NCI-H2171 treated with DMSO at 0.1 percent for 48 hours (cell line): ENCODE results near the gene HSD3B1.
"Not testable (repeated sequence)": the region's sequence is repeated elsewhere in the genome, so short reads cannot be mapped to it uniquely, and the experiment has no call there.

Source experiments
- DNase-seq: peaks from one replicate; lab custom pipeline; 2025; lab: John Stamatoyannopoulos, UW

The HSD3B1 gene

GRCh38 chr1:119490925-119491324, 16.1 kb upstream of the HSD3B1 start:
- no peak for DNase-seq

- DNase-seq: no peak
Measured at GRCh38 chr1:119492763-119493162, 14.2 kb upstream of the HSD3B1 start.

- no peak for DNase-seq
Measured at GRCh38 chr1:119504831-119505230, 2.2 kb upstream of the HSD3B1 start.

GRCh38 chr1:119510046-119510445, 3.0 kb downstream of the HSD3B1 start:
- no peak for DNase-seq

- no peak for DNase-seq
Measured at GRCh38 chr1:119515221-119515620, 8.2 kb downstream of the HSD3B1 start.

GRCh38 chr1:119516247-119516646, 9.2 kb downstream of the HSD3B1 start:
- DNase-seq: no peak

- DNase-seq: no peak
Measured at GRCh38 chr1:119516680-119517079, 9.7 kb downstream of the HSD3B1 start.

GRCh38 chr1:119517667-119518066, 10.7 kb downstream of the HSD3B1 start:
- DNase-seq: not testable (repeated sequence)

GRCh38 chr1:119531606-119532323, 24.8 kb downstream of the HSD3B1 start:
- no peak for DNase-seq

- DNase-seq: no peak
Measured at GRCh38 chr1:119532324-119532910, 25.4 kb downstream of the HSD3B1 start.

GRCh38 chr1:119535381-119535780, 28.4 kb downstream of the HSD3B1 start:
- no peak for DNase-seq

GRCh38 chr1:119537966-119538365, 31.0 kb downstream of the HSD3B1 start:
- DNase-seq: no peak

GRCh38 chr1:119539636-119540035, 32.6 kb downstream of the HSD3B1 start:
- DNase-seq: no peak

- DNase-seq: no peak
Measured at GRCh38 chr1:119541389-119541788, 34.4 kb downstream of the HSD3B1 start.

- no peak for DNase-seq
Measured at GRCh38 chr1:119542492-119542946, 35.5 kb downstream of the HSD3B1 start.

GRCh38 chr1:119544165-119544762, 37.3 kb downstream of the HSD3B1 start:
- no peak for DNase-seq

GRCh38 chr1:119546641-119547040, 39.6 kb downstream of the HSD3B1 start:
- no peak for DNase-seq

GRCh38 chr1:119547306-119547705, 40.3 kb downstream of the HSD3B1 start:
- DNase-seq: no peak

- DNase-seq: no peak
Measured at GRCh38 chr1:119547805-119548204, 40.8 kb downstream of the HSD3B1 start.

GRCh38 chr1:119549719-119550132, 42.7 kb downstream of the HSD3B1 start:
- peak; percentile 18 for DNase-seq

GRCh38 chr1:119550381-119550780, 43.4 kb downstream of the HSD3B1 start:
- DNase-seq: no peak

- DNase-seq: no peak
Measured at GRCh38 chr1:119551218-119551617, 44.2 kb downstream of the HSD3B1 start.

GRCh38 chr1:119552656-119553055, 45.6 kb downstream of the HSD3B1 start:
- DNase-seq: not testable (repeated sequence)
